NCI-H2171 treated with DMSO at 0.1 percent for 48 hours (cell line): Measurements from ENCODE around the gene COX7B2.

Source experiments
- DNase-seq: peaks from one replicate; lab custom pipeline; 2025; lab: John Stamatoyannopoulos, UW

COX7B2 gene

DNA sequence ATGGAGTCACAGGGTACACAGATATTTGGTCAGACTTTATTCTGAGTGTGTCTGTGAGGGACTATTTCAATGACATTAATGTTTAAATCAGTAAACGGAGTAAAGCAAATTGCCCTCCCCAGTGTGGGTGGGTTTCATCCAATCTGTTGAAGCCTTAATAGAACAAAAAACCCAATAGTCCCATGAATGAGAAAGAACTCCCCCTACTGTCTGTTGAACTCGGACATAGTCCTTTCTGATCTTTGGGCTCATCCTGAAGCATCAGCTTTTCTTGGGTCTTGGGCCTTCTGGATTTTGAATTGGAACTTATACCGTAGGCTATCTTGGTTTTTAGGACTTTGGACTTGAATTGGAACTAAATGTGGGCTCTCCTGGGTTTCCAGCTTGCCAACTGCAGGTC, 193.6 kb downstream of the COX7B2 start:
- no peak for DNase-seq

DNA sequence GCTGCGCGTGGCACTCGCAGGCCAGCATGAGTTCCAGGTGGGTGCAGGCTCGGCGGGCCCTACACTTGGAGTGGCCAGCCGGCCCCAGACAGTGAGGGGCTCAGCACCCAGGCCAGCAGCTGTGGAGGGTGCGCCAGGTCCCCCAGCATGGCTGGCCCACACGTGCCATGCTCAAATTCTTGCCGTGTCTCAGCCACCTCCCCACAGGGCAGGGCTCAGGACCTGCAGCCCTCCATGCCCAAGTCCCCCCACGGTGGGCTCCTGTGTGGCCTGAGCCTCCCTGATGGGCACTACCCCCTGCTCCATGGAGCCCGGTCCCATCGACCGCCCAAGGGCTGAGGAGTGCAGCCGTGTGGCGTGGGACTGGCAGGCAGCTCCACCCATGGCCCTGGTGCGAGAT, 210.2 kb downstream of the COX7B2 start:
- DNase-seq, result no peak
